ENCODE results near the gene CCL13. TPM values are rescaled to one million over a fixed set of nuclear protein-coding genes. Genes with fewer than 3 reads are reported as not detected.

CCL13 gene
- total RNA-seq, 1 donor from 2014 or later = not detected

- H3K36me3 ChIP-seq = no peaks in the 10 kb centered on the region
- no peaks in the 10 kb centered on the region for H3K9me3 ChIP-seq
- no peak for DNase-seq (ENCODE audit: low spot score in 2 of 2)
- H3K4me1 ChIP-seq = no peaks in the 10 kb centered on the region
- no peaks in the 10 kb centered on the region for H3K27me3 ChIP-seq
- TF ChIP-seq, protein P1, sequence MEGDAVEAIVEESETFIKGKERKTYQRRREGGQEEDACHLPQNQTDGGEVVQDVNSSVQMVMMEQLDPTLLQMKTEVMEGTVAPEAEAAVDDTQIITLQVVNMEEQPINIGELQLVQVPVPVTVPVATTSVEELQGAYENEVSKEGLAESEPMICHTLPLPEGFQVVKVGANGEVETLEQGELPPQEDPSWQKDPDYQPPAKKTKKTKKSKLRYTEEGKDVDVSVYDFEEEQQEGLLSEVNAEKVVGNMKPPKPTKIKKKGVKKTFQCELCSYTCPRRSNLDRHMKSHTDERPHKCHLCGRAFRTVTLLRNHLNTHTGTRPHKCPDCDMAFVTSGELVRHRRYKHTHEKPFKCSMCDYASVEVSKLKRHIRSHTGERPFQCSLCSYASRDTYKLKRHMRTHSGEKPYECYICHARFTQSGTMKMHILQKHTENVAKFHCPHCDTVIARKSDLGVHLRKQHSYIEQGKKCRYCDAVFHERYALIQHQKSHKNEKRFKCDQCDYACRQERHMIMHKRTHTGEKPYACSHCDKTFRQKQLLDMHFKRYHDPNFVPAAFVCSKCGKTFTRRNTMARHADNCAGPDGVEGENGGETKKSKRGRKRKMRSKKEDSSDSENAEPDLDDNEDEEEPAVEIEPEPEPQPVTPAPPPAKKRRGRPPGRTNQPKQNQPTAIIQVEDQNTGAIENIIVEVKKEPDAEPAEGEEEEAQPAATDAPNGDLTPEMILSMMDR (IDR thresholded peaks at IDR 0.05) = no peak
- H3K27ac ChIP-seq = no peak overlapping the region
- H3K4me3 ChIP-seq = no peak overlapping the region
- intact Hi-C loops (cut with DNase I) = no loop called here
Measured at GRCh38 chr17:34337701-34338100, 18.6 kb upstream of the CCL13 start.

- no peak for DNase-seq (ENCODE audit: low spot score in 2 of 2)
- H3K27ac ChIP-seq = no peak overlapping the region
- H3K4me1 ChIP-seq = no peaks in the 10 kb centered on the region
- H3K27me3 ChIP-seq = no peaks in the 10 kb centered on the region
- no peak overlapping the region for H3K4me3 ChIP-seq
- no peaks in the 10 kb centered on the region for H3K9me3 ChIP-seq
- intact Hi-C loops (cut with DNase I) = no loop called here
- H3K36me3 ChIP-seq = no peaks in the 10 kb centered on the region
- TF ChIP-seq, protein P1 (IDR thresholded peaks at IDR 0.05) = no peak
Measured at GRCh38 chr17:34339138-34339770, 17.0 kb upstream of the CCL13 start.

GRCh38 chr17:34341916-34342315, 14.4 kb upstream of the CCL13 start:
- Histone ChIP-seq H3K4me1 (no peaks in the 10 kb centered on the region), H3K27ac (no peak overlapping the region), H3K4me3 (no peak overlapping the region), H3K27me3 (no peaks in the 10 kb centered on the region), H3K9me3 (no peaks in the 10 kb centered on the region), H3K36me3 (no peaks in the 10 kb centered on the region)
- no peak for DNase-seq (ENCODE audit: low spot score in 2 of 2)
- intact Hi-C loops (cut with DNase I) = no loop called here
- TF ChIP-seq, protein P1 (IDR thresholded peaks at IDR 0.05) = no peak

- H3K4me1 ChIP-seq = peaks cover 0 to 10% of the 10 kb centered on the region in 2 donors
- no peaks in the 10 kb centered on the region for H3K27me3 ChIP-seq
- DNase-seq (ENCODE audit: low spot score in 2 of 2) = no peak
- TF ChIP-seq, protein P1 (IDR thresholded peaks at IDR 0.05) = no peak
- no peaks in the 10 kb centered on the region for H3K9me3 ChIP-seq
- H3K27ac ChIP-seq = no peak overlapping the region
- no peak overlapping the region for H3K4me3 ChIP-seq
- no peaks in the 10 kb centered on the region for H3K36me3 ChIP-seq
- intact Hi-C loops (cut with DNase I) = no loop called here
Measured at GRCh38 chr17:34347063-34347462, 9.2 kb upstream of the CCL13 start.

DNA sequence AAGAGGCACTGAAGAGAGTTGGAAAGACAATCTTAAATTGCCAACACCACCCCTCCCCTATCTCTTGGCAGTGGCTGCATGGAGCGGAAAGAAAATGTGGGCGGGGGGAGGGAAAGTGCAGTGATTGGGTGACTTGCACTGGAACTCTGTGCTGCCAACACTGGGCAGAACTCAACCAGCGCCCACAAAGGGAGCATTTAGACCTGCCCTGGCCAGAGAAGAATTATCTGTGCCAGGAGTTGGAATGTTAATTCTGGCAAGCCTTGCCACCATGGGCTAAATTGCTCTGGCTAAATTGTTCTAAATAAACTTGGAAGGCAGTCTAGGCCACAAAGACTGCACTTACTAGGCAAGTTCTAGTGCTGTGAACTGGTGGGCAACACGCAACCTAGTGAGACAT, 6.5 kb upstream of the CCL13 start:
- TF ChIP-seq, protein P1 (IDR thresholded peaks at IDR 0.05) = no peak
- no peak overlapping the region for H3K27ac ChIP-seq
- no peak overlapping the region for H3K4me3 ChIP-seq
- no peak for DNase-seq (ENCODE audit: low spot score in 2 of 2)
- intact Hi-C loops (cut with DNase I) = no loop called here
- peaks cover 0 to 10% of the 10 kb centered on the region in 2 donors for H3K4me1 ChIP-seq
- H3K27me3 ChIP-seq = no peaks in the 10 kb centered on the region
- no peaks in the 10 kb centered on the region for H3K36me3 ChIP-seq
- no peaks in the 10 kb centered on the region for H3K9me3 ChIP-seq

GRCh38 chr17:34351096-34351495, 5.2 kb upstream of the CCL13 start:
- no peak overlapping the region for H3K27ac ChIP-seq
- TF ChIP-seq, protein P1 (IDR thresholded peaks at IDR 0.05) = no peak
- intact Hi-C loops (cut with DNase I) = no loop called here
- DNase-seq (ENCODE audit: low spot score in 2 of 2) = no peak
- H3K9me3 ChIP-seq = no peaks in the 10 kb centered on the region
- peaks cover 0 to 10% of the 10 kb centered on the region in 2 donors for H3K4me1 ChIP-seq
- no peaks in the 10 kb centered on the region for H3K36me3 ChIP-seq
- H3K4me3 ChIP-seq = no peak overlapping the region
- H3K27me3 ChIP-seq = no peaks in the 10 kb centered on the region
